GM21723 (cell line): ENCODE measurements around the gene SMIM17.
"Not testable (repeated sequence)": the region's sequence is repeated elsewhere in the genome, so short reads cannot be mapped to it uniquely, and the experiment has no call there.

Experiments used
- ATAC-seq: cut with Tn5 transposase; IDR thresholded peaks from one replicate; pipeline ENCODE4 v1.9.1; 2021; ENCODE audit warnings: mild to moderate bottlenecking, moderate library complexity; ENCODE audit not compliant: unreplicated experiment

SMIM17 gene

DNA sequence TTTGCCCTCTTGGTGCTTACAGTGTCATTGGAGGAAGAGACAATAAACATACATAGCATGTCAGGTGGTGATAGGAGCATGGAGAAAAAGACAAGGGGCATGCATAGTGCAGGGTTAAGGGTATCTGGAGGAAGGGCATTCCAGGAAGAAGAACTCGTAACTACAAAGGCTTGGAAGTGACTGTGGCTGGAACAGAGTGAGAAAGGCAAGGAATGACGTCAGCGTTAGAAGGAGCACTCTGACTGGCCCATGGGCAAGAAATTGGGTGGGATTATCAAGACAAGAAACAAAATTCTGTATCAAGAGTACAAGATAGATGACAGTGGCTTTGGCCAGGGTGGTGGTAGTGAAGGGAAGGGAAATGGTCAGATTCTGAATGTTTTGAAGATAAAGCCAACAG is 11.2 kb downstream of the SMIM17 start:
- ATAC-seq: no peak

GRCh38 chr19:56660381-56661107 is 17.6 kb downstream of the SMIM17 start:
- no peak for ATAC-seq

DNA sequence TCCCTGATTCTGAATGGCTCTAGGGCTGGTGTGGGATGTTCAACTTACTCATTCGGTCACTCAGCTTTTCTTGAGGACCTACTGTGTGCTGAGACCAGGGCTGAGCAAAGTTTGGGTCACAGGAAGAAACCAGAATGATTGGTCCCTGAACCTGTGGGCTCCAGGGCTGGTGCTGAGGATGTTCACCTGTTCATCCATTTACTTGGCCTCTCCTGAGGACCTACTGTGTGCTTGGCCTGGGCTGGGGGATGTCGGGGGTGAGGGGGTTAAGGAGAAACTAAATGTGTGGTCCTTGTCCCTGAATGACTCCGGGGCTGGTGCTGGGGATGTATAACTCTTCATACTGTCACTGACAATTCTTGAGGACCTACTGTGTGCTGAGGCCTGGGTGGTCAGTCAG is 18.3 kb downstream of the SMIM17 start:
- no peak for ATAC-seq

DNA sequence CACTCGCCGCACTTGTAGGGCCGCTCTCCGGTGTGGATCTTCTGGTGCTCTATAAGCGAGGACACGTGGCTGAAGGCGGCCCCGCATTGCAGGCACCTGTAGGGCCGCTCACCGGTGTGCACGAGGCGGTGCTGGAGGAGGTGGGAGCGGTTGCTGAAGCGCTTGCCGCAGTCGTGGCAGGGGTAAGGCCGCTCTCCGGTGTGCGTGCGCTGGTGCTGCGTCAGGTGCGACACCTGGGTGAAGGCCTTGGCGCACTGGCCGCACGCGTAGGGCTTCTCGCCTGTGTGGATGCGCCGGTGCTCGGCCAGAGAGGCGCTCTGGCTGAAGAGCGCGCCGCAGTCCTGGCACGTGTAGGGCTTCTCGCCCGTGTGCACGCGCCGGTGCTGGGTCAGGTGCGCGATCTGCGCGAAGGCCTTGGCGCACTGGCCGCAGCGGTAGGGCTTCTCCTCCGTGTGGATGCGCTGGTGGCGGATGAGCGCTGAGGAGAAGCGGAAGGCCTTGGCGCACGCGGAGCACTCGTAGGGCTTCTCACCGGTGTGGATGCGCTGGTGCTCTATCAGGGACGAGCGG is 21.1 kb downstream of the SMIM17 start:
- ATAC-seq: no peak

DNA sequence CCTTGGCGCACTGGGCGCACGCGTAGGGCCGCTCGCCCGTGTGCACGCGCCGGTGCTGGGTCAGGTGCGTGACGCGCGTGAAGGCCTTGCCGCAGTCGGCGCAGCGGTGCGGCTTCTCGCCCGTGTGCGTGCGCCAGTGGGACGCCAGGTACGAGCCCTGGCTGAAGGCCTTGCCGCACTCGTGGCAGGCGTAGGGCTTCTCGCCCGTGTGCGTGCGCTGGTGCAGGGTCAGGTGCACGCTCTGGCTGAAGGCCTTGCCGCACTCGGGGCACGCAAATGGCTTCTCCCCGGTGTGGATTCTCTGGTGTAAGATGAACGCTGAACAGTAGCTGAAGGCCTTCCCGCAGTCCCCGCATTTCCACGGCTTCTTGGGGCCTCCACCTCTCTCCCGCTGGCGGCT is 21.6 kb downstream of the SMIM17 start:
- no peak for ATAC-seq

DNA sequence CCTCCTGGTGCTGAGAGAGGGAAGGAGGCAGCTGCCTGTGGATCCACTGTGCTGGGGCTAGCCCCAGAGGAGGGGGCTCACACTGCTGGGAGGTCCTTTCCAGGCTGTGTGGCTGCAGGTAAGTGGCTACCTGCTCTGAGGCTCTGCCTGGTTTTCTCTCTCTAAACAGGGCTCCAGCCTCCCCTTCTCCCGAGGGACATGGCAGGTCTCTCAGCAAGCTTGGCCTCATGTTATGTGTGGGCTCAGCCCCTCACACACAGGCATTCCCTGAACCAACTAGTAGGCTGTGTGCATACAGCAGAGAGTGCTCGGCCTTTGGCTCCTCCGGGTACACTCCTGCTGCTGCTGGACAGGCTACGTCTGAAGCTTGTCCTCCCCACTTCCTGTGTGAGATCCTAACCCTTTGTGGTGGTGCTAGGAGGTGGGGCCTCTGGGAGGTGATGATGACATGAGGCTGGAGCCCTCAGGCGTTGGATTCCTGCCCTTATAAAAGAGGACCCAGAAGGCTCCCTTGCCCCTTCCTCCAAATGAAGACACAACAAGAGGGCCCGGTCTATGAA is 24.4 kb downstream of the SMIM17 start:
- ATAC-seq: no peak

GRCh38 chr19:56668676-56669075 is 25.7 kb downstream of the SMIM17 start:
- ATAC-seq: no peak

- ATAC-seq: no peak
These were observed 27.5 kb downstream of the SMIM17 start for GRCh38 chr19:56670401-56670960.

DNA sequence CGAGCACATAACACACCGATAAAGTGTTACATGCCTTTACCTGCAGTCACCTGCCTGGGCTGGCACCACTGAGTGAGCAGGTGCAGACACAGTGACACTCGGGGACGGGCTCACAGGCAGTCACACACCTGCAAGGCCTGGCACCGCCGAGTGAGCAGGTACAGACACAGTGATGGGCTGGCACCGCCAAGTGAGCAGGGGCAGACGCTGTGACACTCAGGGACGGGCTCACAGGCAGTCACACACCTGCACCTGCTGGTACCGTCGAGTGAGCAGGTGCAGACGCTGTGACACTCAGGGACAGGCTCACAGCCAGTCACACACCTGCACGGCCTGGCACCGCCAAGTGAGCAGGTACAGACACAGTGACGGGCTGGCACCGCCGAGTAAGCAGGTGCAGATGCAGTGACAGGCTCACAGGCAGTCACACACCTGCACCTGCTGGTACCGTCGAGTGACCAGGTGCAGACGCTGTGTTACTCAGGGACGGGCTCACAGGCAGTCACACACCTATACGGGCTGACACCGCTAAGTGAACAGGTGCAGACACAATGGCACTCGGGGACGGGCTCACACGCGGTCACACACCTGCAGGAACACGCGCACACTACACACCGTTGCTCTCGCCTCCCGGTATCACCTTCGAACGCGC is 28.1 kb downstream of the SMIM17 start:
- no peak for ATAC-seq

DNA sequence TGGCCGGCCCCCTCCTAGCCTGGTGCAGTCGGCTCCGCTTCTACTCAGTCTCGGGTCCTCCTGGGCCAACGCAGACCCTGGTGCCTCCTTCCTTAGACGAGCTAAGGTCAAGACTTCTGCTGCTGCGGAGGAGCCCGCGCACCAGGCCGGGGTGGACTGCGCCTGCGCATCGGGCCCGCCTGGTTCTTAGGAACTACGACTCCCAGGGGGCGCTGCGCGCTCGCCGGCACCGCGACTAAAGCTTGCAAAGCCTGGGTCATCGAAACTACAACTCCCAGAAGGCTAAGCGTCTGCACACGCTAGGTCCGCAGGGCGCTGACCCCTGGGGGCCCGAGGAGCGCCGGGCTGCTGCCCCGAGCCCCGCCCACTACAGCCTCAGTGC is 28.6 kb downstream of the SMIM17 start, which contains the start of gene ZNF835:
Gene ZNF835, minus strand, starts transcription at position 145 of the 382 bp plus-strand sequence. CDS start 6,559 bp downstream, outside the sequence.
- ATAC-seq: no peak

GRCh38 chr19:56672610-56673009 is 29.7 kb downstream of the SMIM17 start:
- not testable (repeated sequence) for ATAC-seq

GRCh38 chr19:56678205-56678604 is 35.2 kb downstream of the SMIM17 start:
- no peak for ATAC-seq

- no peak for ATAC-seq
These were observed 38.7 kb downstream of the SMIM17 start for GRCh38 chr19:56681702-56682101.

DNA sequence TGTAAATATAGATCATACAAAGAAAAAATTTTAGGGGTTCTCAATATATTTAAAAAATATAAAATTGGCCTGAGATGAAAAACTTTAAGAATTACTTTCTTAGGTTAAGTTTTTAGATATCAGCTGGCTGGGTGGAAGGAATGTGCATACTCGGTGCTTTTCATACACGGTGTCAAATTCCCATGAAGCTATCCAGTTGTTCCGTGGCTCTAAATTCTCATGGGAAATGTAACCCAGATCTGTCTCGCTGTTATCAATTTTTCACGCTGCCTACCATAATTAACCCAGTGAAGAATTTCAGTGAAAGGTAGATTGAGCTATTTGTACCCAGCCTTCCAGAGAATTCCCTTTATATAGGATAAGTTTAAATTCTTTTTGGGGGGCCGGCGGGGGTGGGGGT is 40.2 kb downstream of the SMIM17 start:
- no peak for ATAC-seq

- no peak for ATAC-seq
These were observed 44.1 kb downstream of the SMIM17 start for GRCh38 chr19:56687031-56687430.

- ATAC-seq: no peak
These were observed 46.2 kb downstream of the SMIM17 start for GRCh38 chr19:56689198-56689597.

GRCh38 chr19:56690670-56691069 is 47.7 kb downstream of the SMIM17 start:
- no peak for ATAC-seq

DNA sequence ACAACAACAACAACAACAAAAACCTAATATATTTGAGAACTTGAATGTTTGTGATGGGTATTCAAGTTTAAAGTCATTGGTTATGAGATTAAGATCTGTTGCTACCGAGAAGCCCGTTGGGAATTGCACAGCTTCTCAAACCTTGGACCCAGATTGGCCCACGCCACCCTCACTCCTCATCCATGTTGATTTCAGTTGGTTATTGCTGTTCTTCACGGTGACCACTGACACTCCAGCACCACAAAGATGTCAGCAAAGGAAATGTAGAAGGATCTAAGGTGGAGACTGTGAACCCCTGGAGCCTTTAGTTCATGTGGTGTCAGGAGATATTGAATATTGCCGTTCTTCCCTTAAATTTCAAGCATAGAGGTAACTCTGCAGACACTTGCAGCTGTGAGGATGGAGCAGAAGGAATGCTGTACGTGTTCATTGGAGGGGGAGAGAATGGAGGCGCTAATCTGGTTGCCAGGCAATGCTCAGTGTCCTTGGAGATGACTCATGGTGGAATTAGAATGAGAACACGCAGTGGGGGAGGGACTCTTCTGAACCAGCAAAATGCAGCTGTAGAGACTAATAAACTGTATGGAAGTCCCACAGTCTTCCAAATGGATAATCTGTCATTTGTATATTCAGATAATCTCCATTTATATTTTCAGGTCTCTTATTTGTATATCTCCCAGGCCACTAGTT is 49.4 kb downstream of the SMIM17 start:
- no peak for ATAC-seq

DNA sequence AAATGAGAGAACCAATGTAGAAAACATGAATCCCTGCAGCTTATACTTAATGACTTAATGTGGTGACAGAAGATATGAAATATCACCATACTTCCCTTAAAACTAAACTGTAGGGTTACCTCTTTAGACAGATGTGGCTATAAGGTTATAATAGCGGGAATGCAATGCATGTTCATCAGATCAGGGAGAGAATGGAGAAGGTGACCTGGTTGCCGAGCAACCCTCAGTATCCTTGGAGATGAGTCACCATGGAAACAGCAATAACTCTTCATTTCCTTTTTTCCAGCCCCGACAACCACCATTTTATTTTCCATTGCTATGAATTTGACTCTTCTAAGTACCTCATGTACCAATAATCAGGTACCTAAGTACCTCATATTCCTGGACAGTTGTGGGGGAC is 56.6 kb downstream of the SMIM17 start:
- no peak for ATAC-seq

DNA sequence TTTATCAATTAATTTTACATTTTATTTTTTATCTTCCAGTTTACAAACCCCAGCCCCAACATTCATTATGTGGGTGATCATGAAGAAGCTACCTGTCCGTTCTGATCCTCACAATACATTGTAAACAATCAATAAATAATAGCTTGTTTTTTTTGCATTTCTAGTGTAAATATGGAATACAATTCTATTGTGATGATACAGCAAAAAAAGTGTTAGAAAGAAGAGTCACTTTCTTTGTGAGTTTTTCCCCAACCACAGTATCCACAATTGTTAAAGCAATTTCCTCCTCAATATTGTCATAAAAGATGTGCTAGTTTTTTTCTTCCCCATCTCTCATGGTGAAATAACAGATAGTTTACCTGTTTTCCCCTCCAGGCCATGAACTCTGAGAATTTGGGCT is 58.9 kb downstream of the SMIM17 start:
- no peak for ATAC-seq

DNA sequence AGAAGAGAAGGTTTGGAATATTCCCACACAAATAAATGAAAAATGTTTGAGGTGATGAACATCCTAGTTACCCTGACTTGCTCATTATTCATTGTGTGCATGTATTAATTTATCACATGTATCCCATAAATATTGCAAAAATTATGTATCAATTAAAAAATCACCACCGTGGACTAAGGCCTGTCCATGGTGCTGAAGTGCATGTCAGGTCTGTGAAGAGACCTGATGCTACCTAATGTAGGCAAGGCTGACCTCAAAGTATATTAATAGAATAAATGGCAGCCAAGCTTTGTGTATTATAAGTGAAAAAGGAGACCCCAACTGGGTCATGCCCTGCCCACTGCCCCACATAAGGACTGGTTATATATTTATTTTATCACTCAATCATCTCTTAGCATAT is 63.0 kb downstream of the SMIM17 start:
- no peak for ATAC-seq
